Measurements from ENCODE around the gene KATNAL2. TPM values are rescaled to one million over a fixed set of nuclear protein-coding genes. Genes with fewer than 3 reads are reported as not detected.

KATNAL2 gene
- polyA plus RNA-seq, 2 of the 4 experiments (the other 2 are of a cell fraction): 4.0 to 5.4 TPM

- TF ChIP-seq REST (IDR thresholded peaks at IDR 0.05): no peak
- TF ChIP-seq GATA3 (IDR thresholded peaks at IDR 0.05; ENCODE audit: borderline replicate concordance): no peak
- no peak for TF ChIP-seq FOSL2 (IDR thresholded peaks at IDR 0.05)
- TF ChIP-seq FOSL2 (CRISPR knock-in tag; IDR thresholded peaks at IDR 0.05): no peak
- no peak for TF ChIP-seq RFX5 (IDR thresholded peaks at IDR 0.05)
- TF ChIP-seq TP53 (CRISPR knock-in tag; IDR thresholded peaks at IDR 0.05): no peak
- no peak for TF ChIP-seq MAFK (IDR thresholded peaks at IDR 0.05; ENCODE audit: partially characterized antibody)
These were observed 201.6 kb downstream of the KATNAL2 start (continued) for GRCh38 chr18:47118981-47119380.

DNA sequence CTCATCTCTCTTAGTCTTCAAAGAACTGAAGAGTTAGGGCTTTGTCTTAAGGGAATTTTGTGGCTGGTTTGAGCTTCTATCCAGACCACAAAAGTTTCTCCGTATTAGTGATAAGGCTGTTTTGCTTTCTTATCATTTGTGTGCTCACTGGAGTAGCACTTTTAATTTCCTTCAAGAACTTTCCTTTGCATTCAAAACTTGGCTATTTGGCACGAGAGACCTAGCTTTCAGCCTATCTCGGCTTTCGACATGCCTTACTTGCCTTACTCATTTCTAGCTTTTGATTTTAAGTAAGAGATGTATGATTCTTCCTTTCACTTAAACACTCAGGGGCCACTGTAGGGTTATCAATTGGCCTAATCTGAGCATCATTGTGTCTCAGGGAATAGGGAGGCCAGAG is 203.0 kb downstream of the KATNAL2 start:
- ChIA-PET POLR2A (interaction anchor here (0.9 kb wide), 1 partner anchor 30 kb away, joined by 4 read pairs; the partner anchor contains the start of gene HDHD2), CTCF (interaction anchor here (0.9 to 1.8 kb wide), 2 partner anchors 10 to 84 kb away, joined by 3 to 8 read pairs; no protein-coding TSS in a partner anchor)
- Histone ChIP-seq H3K4me2 (no peak overlapping the region), H3K4me1 (no peaks in the 10 kb centered on the region), H3K9me3 (no peaks in the 10 kb centered on the region), H3K4me3 (no peak overlapping the region), H3K27ac (no peak overlapping the region)
- DNase-seq (ENCODE audit: low read depth in 1 of 2, low spot score in 1 of 2): no peak
- TF ChIP-seq PHF8 (IDR thresholded peaks at IDR 0.05; ENCODE audit: borderline replicate concordance, low read depth): no peak
- no peak for TF ChIP-seq RNF2 (IDR thresholded peaks at IDR 0.05; ENCODE audit: borderline replicate concordance, low read depth)
- no peak for TF ChIP-seq HES2 (IDR thresholded peaks at IDR 0.05)
- no peak for TF ChIP-seq BHLHE40 (IDR thresholded peaks at IDR 0.05; ENCODE audit: low read depth, low read length)
- TF ChIP-seq NR3C1 (IDR thresholded peaks at IDR 0.05): no peak
- no peak for TF ChIP-seq HOXB13 (CRISPR knock-in tag; IDR thresholded peaks at IDR 0.05; ENCODE audit: low read depth)
- WGBS (ENCODE audit: missing lambda C conversion rate): 82% methylated on average over 4 of the region's 4 CpGs
- FAIRE-seq: no peak
- no peak for ATAC-seq

DNA sequence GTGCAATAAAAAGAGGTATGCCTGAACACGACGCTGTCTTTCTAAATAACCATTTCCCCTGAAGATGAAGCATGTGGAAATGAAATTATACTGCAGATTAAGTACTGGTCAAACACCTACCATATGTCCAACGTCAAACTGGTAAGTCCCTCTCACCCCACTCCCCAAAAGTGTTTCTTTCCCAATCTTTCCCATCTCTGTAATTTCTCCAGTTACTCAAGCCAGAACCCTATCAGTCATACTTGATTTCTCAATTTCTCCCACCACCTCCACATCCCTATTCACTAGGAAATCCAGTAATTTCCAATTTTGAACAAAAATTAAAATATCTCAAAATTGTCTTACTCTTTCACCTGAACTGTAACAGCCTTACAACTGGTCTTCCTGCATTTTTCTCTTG is 203.7 kb downstream of the KATNAL2 start:
- H3K9me3 ChIP-seq: no peaks in the 10 kb centered on the region
- ChIA-PET POLR2A (no interaction called here), CTCF (no interaction called here)
- FAIRE-seq (no peak), ATAC-seq (no peak), DNase-seq (ENCODE audit: low read depth in 1 of 2, low spot score in 1 of 2) (no peak)
- TF ChIP-seq ZSCAN20 (CRISPR knock-in tag; IDR thresholded peaks at IDR 0.05) (no peak), FOSB (CRISPR knock-in tag; IDR thresholded peaks at IDR 0.05) (no peak), CBX8 (IDR thresholded peaks at IDR 0.05) (no peak), MAFK (IDR thresholded peaks at IDR 0.05; ENCODE audit: partially characterized antibody) (no peak), CHD2 (IDR thresholded peaks at IDR 0.05; ENCODE audit: low read length, partially characterized antibody) (no peak), HES2 (IDR thresholded peaks at IDR 0.05) (no peak), KDM5A (IDR thresholded peaks at IDR 0.05) (no peak), ZNF302 (CRISPR knock-in tag; IDR thresholded peaks at IDR 0.05) (no peak), MAZ (IDR thresholded peaks at IDR 0.05; ENCODE audit: borderline replicate concordance, low read depth, low read length) (no peak), ELK1 (IDR thresholded peaks at IDR 0.05; ENCODE audit: low read depth, low read length) (no peak), RARB (CRISPR knock-in tag; IDR thresholded peaks at IDR 0.05) (no peak), NPAS2 (CRISPR knock-in tag; IDR thresholded peaks at IDR 0.05; ENCODE audit: borderline replicate concordance) (no peak), MYC (IDR thresholded peaks at IDR 0.05; ENCODE audit: borderline replicate concordance, low read length) (no peak)
- TF ChIP-seq, protein P1, sequence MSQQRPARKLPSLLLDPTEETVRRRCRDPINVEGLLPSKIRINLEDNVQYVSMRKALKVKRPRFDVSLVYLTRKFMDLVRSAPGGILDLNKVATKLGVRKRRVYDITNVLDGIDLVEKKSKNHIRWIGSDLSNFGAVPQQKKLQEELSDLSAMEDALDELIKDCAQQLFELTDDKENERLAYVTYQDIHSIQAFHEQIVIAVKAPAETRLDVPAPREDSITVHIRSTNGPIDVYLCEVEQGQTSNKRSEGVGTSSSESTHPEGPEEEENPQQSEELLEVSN (IDR thresholded peaks at IDR 0.05; ENCODE audit: borderline replicate concordance, low read depth): no peak
- H3K4me2 ChIP-seq: no peak overlapping the region
- H3K4me1 ChIP-seq: no peaks in the 10 kb centered on the region
- H3K4me3 ChIP-seq: no peak overlapping the region
- no peak overlapping the region for H3K27ac ChIP-seq
- WGBS (ENCODE audit: missing lambda C conversion rate): 95% methylated on average over 3 of the region's 3 CpGs

All from A549 (cell line).